Activated naive CD4-positive, alpha-beta T cell treated with anti-CD3 and anti-CD28 coated beads, Interleukin-2, amount 50 U/mL, for 72 hours (primary cell): ENCODE data around the gene ZYX. TPM values are rescaled to one million over a fixed set of nuclear protein-coding genes. Genes with fewer than 3 reads are reported as not detected.

Experiments used
- ATAC-seq, 2 donors: fragments of 150-1000 bp; cut with Tn5 transposase; 2 replicates each; pipeline ENCODE4 v1.10.0; 2021; ENCODE audit warnings: mild to moderate bottlenecking in 2 of 2, moderate library complexity in 2 of 2
- DNase-seq, 2 donors: peaks; one replicate each; pipeline ENCODE4 v3.0.0; 2021 to 2022; ENCODE audit warnings: low spot score in 2 of 2
- H3K27ac Mint-ChIP-seq, 2 donors: one replicate each; pipeline ENCODE4 v1.8.0; 2022; ENCODE audit warnings: mild to moderate bottlenecking in 2 of 2, mixed read lengths in 2 of 2
- H3K36me3 Mint-ChIP-seq, 2 donors: one replicate each; pipeline ENCODE4 v1.8.0; 2022; ENCODE audit warnings: mixed read lengths in 2 of 2
- H3K9me3 Mint-ChIP-seq, 2 donors: one replicate each; pipeline ENCODE4 v1.8.0; 2022; ENCODE audit warnings: mixed read lengths in 2 of 2
- total RNA-seq, 2 donors: library from RNA; stranded (reverse); gene quantifications; one replicate each; pipeline ENCODE4 v1.2.3, GENCODE V29; 2022

Gene ZYX
- total RNA-seq, 2 donors from 2014 or later: 75.9 to 146 TPM

- H3K9me3 Mint-ChIP-seq: no peaks in the 10 kb centered on the region
- H3K27ac Mint-ChIP-seq: peak overlapping the region; percentile 90 to 96
- no peak for ATAC-seq
- DNase-seq: peak in 1 of 2 donors; percentile 55
- peaks cover 0 to 5% of the 10 kb centered on the region in 2 donors for H3K36me3 Mint-ChIP-seq
Observed at GRCh38 chr7:143379611-143380259, 1.4 kb upstream of the ZYX start.

GRCh38 chr7:143380260-143380645, 892 bp upstream of the ZYX start:
- DNase-seq (peak; percentile 81 to 91), ATAC-seq (peak; percentile 52 to 58)
- H3K27ac Mint-ChIP-seq: peak overlapping the region; percentile 90 to 96
- H3K9me3 Mint-ChIP-seq: no peaks in the 10 kb centered on the region
- H3K36me3 Mint-ChIP-seq: peaks cover 0 to 5% of the 10 kb centered on the region in 2 donors

GRCh38 chr7:143381427-143382125, 431 bp downstream of the ZYX start:
- peaks cover 0 to 5% of the 10 kb centered on the region in 2 donors for H3K36me3 Mint-ChIP-seq
- H3K27ac Mint-ChIP-seq: no peak overlapping the region
- DNase-seq (peak; percentile 29 to 55), ATAC-seq (peak in 1 of 2 donors; percentile 11)
- no peaks in the 10 kb centered on the region for H3K9me3 Mint-ChIP-seq

GRCh38 chr7:143382126-143382790, 1.1 kb downstream of the ZYX start:
- Mint-ChIP-seq H3K36me3 (peaks cover 0 to 5% of the 10 kb centered on the region in 2 donors), H3K27ac (no peak overlapping the region), H3K9me3 (no peaks in the 10 kb centered on the region)
- ATAC-seq: no peak
- DNase-seq: peak in 1 of 2 donors; percentile 44

- Mint-ChIP-seq H3K9me3 (no peaks in the 10 kb centered on the region), H3K36me3 (peaks cover 0 to 5% of the 10 kb centered on the region in 2 donors), H3K27ac (no peak overlapping the region)
- ATAC-seq (no peak), DNase-seq (peak in 1 of 2 donors; percentile 57)
Observed at GRCh38 chr7:143382791-143383641, 1.9 kb downstream of the ZYX start.

GRCh38 chr7:143383642-143383957, 2.5 kb downstream of the ZYX start:
- no peak overlapping the region for H3K27ac Mint-ChIP-seq

GRCh38 chr7:143384148-143384547, 3.0 kb downstream of the ZYX start:
- no peak overlapping the region for H3K27ac Mint-ChIP-seq

More at GRCh38 chr7:143383642-143383957, 2.5 kb downstream of the ZYX start:
- no peak for ATAC-seq
- DNase-seq: no peak
- Mint-ChIP-seq H3K9me3 (no peaks in the 10 kb centered on the region), H3K36me3 (peaks cover 0 to 5% of the 10 kb centered on the region in 2 donors)

GRCh38 chr7:143384661-143385631, 3.8 kb downstream of the ZYX start:
- Mint-ChIP-seq H3K36me3 (peaks cover 1 to 5% of the 10 kb centered on the region in 2 donors), H3K27ac (no peak overlapping the region), H3K9me3 (no peaks in the 10 kb centered on the region)
- no peak for DNase-seq
- no peak for ATAC-seq

More at GRCh38 chr7:143384148-143384547, 3.0 kb downstream of the ZYX start:
- no peak for DNase-seq
- Mint-ChIP-seq H3K9me3 (no peaks in the 10 kb centered on the region), H3K36me3 (peaks cover 2 to 5% of the 10 kb centered on the region in 2 donors)
- no peak for ATAC-seq

GRCh38 chr7:143385891-143386781, 5.0 kb downstream of the ZYX start:
- no peaks in the 10 kb centered on the region for H3K9me3 Mint-ChIP-seq
- H3K36me3 Mint-ChIP-seq: peaks cover 0 to 5% of the 10 kb centered on the region in 2 donors
- ATAC-seq: peak; percentile 34 to 39
- peak in 1 of 2 donors; percentile 58 for DNase-seq
- H3K27ac Mint-ChIP-seq: no peak overlapping the region

- ATAC-seq: no peak
- H3K36me3 Mint-ChIP-seq: peaks cover 0 to 5% of the 10 kb centered on the region in 2 donors
- DNase-seq: peak in 1 of 2 donors; percentile 55
- no peak overlapping the region for H3K27ac Mint-ChIP-seq
- H3K9me3 Mint-ChIP-seq: no peaks in the 10 kb centered on the region
Observed at GRCh38 chr7:143387156-143387975, 6.2 kb downstream of the ZYX start.

- DNase-seq (no peak), ATAC-seq (no peak)
- Mint-ChIP-seq H3K9me3 (no peaks in the 10 kb centered on the region), H3K36me3 (peaks cover 0 to 5% of the 10 kb centered on the region in 2 donors), H3K27ac (no peak overlapping the region)
Observed at GRCh38 chr7:143388051-143388450, 6.9 kb downstream of the ZYX start.

GRCh38 chr7:143388491-143389101, 7.5 kb downstream of the ZYX start:
- no peak for ATAC-seq
- H3K9me3 Mint-ChIP-seq: no peaks in the 10 kb centered on the region

GRCh38 chr7:143389316-143390103, 8.4 kb downstream of the ZYX start:
- Mint-ChIP-seq H3K27ac (peak overlapping the region; percentile 61 to 90), H3K9me3 (no peaks in the 10 kb centered on the region), H3K36me3 (peaks cover 0 to 5% of the 10 kb centered on the region in 2 donors)
- DNase-seq (peak in 1 of 2 donors; percentile 43), ATAC-seq (no peak)

More at GRCh38 chr7:143388491-143389101, 7.5 kb downstream of the ZYX start:
- Mint-ChIP-seq H3K27ac (peak overlapping the region; percentile 61 to 90), H3K36me3 (peaks cover 0 to 5% of the 10 kb centered on the region in 2 donors)
- DNase-seq: peak in 1 of 2 donors; percentile 54
